ENCODE measurements around the gene C5orf58.

C5orf58 gene

DNA sequence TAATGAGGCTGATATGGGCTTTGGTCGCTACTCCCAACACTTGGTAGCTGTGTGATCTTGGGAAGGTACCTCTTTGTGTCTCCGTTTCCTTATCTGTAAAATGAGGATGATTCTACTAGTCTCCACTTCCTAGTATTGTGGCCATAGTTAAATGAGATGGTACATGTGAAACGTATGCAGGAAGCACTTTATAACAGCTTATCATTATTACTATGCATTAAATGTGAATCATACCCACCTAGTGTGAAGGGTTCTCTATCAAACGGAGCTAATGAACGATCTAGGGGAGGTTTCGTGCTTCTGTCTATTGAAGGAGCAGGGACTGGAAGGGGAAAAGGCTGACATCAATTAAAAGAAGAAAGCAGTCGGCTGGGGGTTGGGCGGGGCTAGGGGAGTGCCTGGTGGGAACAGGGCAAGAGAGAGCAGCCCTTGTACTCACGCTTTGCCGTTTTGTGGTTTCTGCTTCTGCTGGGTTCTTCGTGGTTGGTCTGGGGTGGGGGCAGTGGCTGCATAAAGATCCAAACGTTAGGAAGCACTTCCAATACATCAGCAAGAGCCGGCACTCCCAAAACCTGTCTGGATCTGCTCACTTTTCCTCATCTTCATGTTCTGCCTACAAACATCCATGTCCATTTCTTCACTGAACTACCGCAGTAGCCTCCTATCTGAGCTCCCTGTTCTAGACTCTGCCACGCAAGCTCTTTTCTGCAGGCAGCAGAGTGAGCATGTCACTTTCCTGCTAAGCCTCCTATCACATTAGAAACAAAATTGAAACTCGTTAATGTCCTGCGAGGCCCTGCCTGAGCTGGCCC lies 34.0 kb downstream of the C5orf58 start:
- TF ChIP-seq ZNF8 (CRISPR knock-in tag; IDR thresholded peaks at IDR 0.05), result no peak
- TF ChIP-seq BACH2 (CRISPR knock-in tag; IDR thresholded peaks at IDR 0.05; ENCODE audit: borderline replicate concordance), result no peak
- 0 out of 3 replicates have a peak, but pooled peaks have one; percentile 16 for ATAC-seq

GRCh38 chr5:170267431-170268152 lies 34.8 kb downstream of the C5orf58 start:
- ATAC-seq, result peak; percentile 98
- TF ChIP-seq, protein P1, sequence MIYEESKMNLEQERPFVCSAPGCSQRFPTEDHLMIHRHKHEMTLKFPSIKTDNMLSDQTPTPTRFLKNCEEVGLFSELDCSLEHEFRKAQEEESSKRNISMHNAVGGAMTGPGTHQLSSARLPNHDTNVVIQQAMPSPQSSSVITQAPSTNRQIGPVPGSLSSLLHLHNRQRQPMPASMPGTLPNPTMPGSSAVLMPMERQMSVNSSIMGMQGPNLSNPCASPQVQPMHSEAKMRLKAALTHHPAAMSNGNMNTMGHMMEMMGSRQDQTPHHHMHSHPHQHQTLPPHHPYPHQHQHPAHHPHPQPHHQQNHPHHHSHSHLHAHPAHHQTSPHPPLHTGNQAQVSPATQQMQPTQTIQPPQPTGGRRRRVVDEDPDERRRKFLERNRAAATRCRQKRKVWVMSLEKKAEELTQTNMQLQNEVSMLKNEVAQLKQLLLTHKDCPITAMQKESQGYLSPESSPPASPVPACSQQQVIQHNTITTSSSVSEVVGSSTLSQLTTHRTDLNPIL (CRISPR knock-in tag; IDR thresholded peaks at IDR 0.05; ENCODE audit: low read depth), result no peak
- peak; percentile 56; the same call in 1 of the 2 replicates for TF ChIP-seq ZNF70 (CRISPR knock-in tag; IDR thresholded peaks at IDR 0.05)
- TF ChIP-seq ZFP3 (CRISPR knock-in tag; IDR thresholded peaks at IDR 0.05), result no peak
- TF ChIP-seq TSHZ2 (CRISPR knock-in tag; IDR thresholded peaks at IDR 0.05), result no peak
- no peak for TF ChIP-seq SNAI2 (CRISPR knock-in tag; IDR thresholded peaks at IDR 0.05)
- TF ChIP-seq, protein P2, sequence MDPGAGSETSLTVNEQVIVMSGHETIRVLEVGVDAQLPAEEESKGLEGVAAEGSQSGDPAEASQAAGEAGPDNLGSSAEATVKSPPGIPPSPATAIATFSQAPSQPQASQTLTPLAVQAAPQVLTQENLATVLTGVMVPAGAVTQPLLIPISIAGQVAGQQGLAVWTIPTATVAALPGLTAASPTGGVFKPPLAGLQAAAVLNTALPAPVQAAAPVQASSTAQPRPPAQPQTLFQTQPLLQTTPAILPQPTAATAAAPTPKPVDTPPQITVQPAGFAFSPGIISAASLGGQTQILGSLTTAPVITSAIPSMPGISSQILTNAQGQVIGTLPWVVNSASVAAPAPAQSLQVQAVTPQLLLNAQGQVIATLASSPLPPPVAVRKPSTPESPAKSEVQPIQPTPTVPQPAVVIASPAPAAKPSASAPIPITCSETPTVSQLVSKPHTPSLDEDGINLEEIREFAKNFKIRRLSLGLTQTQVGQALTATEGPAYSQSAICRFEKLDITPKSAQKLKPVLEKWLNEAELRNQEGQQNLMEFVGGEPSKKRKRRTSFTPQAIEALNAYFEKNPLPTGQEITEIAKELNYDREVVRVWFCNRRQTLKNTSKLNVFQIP (CRISPR knock-in tag; IDR thresholded peaks at IDR 0.05; ENCODE audit: borderline replicate concordance, low read depth), result no peak
- no peak for TF ChIP-seq ISL1 (CRISPR knock-in tag; IDR thresholded peaks at IDR 0.05)
- no peak for TF ChIP-seq TOX (CRISPR knock-in tag; IDR thresholded peaks at IDR 0.05; ENCODE audit: borderline replicate concordance)
- TF ChIP-seq OSR1 (CRISPR knock-in tag; IDR thresholded peaks at IDR 0.05), result no peak

GRCh38 chr5:170268153-170268689 lies 35.4 kb downstream of the C5orf58 start:
- TF ChIP-seq TCF4 (CRISPR knock-in tag; IDR thresholded peaks at IDR 0.05; ENCODE audit: borderline replicate concordance) (no peak), TOX (CRISPR knock-in tag; IDR thresholded peaks at IDR 0.05; ENCODE audit: borderline replicate concordance) (no peak), PPARA (CRISPR knock-in tag; IDR thresholded peaks at IDR 0.05; ENCODE audit: borderline replicate concordance) (no peak), SNAI2 (CRISPR knock-in tag; IDR thresholded peaks at IDR 0.05) (no peak), BACH2 (CRISPR knock-in tag; IDR thresholded peaks at IDR 0.05; ENCODE audit: borderline replicate concordance) (no peak), TSHZ2 (CRISPR knock-in tag; IDR thresholded peaks at IDR 0.05) (no peak), ZNF565 (CRISPR knock-in tag; conservative IDR thresholded peaks at IDR 0.05; ENCODE audit: low read depth) (no peak), PATZ1 (CRISPR knock-in tag; IDR thresholded peaks at IDR 0.05; ENCODE audit: borderline replicate concordance) (no peak), ZFP3 (CRISPR knock-in tag; IDR thresholded peaks at IDR 0.05) (no peak), ESRRG (CRISPR knock-in tag; IDR thresholded peaks at IDR 0.05) (no peak), OSR1 (CRISPR knock-in tag; IDR thresholded peaks at IDR 0.05) (no peak), GLIS3 (CRISPR knock-in tag; IDR thresholded peaks at IDR 0.05) (no peak), ARNTL (CRISPR knock-in tag; IDR thresholded peaks at IDR 0.05; ENCODE audit: borderline replicate concordance, low read depth) (no peak), ZFP30 (CRISPR knock-in tag; IDR thresholded peaks at IDR 0.05) (no peak)
- no peak for ATAC-seq
